Cardiac muscle cell (in vitro differentiated cells and primary cell): ENCODE results near the gene SH3PXD2B. TPM values are rescaled to one million over a fixed set of nuclear protein-coding genes. Genes with fewer than 3 reads are reported as not detected.

ENCODE experiments used
- DNase-seq, 2 donors: peaks; one replicate each; pipeline versions ENCODE4 v3.0.0 to v3.0.0-alpha.2; 2010 to 2017; ENCODE audit warnings: low read depth in 1 of 2, low spot score in 1 of 2
- H3K27ac ChIP-seq: fragments of 200-600 bp; sonication (generic); 2 replicates; pipeline ENCODE4 v1.5.1; 2016
- H3K27me3 ChIP-seq: fragments of 200-600 bp; sonication (generic); 2 replicates; pipeline ENCODE4 v1.6.0; 2016; ENCODE audit warnings: control low read depth
- H3K36me3 ChIP-seq: fragments of 200-600 bp; sonication (generic); 2 replicates; pipeline ENCODE4 v1.5.1; 2016; ENCODE audit warnings: control low read depth
- H3K4me1 ChIP-seq: fragments of 200-600 bp; sonication (generic); 2 replicates; pipeline ENCODE4 v1.8.1; 2017; ENCODE audit warnings: low read depth, mild to moderate bottlenecking, mixed run types
- H3K4me3 ChIP-seq: fragments of 200-600 bp; sonication (generic); 2 replicates; pipeline ENCODE4 v1.5.1; 2016; ENCODE audit warnings: mild to moderate bottlenecking
- H3K9me3 ChIP-seq: fragments of 200-600 bp; sonication (generic); 2 replicates; pipeline ENCODE4 v1.5.1; 2017; ENCODE audit warnings: low read depth, mild to moderate bottlenecking, control low read depth
- polyA plus RNA-seq: library from polyadenylated mRNA; unstranded; fragments of >200 nt; fragmentation: Nextera tagmentation; extraction: Ambion mirVana; gene quantifications from 2 replicates; pipeline ENCODE4 v1.2.1, GENCODE V29; 2016
- total RNA-seq: library from RNA; depleted of rRNA; stranded (reverse); fragments of >200 nt; gene quantifications from 2 replicates; pipeline ENCODE4 v1.2.3, GENCODE V29; 2016
- TF ChIP-seq, protein P1 (sequence below): IDR thresholded peaks from 2 replicates; pipeline ENCODE4 v1.5.1; 2012; ENCODE audit warnings: low read depth, mild to moderate bottlenecking, low read length

The SH3PXD2B gene
- total and polyA plus RNA-seq, 2 experiments from 2014 or later = 13.9 to 27.6 TPM

DNA sequence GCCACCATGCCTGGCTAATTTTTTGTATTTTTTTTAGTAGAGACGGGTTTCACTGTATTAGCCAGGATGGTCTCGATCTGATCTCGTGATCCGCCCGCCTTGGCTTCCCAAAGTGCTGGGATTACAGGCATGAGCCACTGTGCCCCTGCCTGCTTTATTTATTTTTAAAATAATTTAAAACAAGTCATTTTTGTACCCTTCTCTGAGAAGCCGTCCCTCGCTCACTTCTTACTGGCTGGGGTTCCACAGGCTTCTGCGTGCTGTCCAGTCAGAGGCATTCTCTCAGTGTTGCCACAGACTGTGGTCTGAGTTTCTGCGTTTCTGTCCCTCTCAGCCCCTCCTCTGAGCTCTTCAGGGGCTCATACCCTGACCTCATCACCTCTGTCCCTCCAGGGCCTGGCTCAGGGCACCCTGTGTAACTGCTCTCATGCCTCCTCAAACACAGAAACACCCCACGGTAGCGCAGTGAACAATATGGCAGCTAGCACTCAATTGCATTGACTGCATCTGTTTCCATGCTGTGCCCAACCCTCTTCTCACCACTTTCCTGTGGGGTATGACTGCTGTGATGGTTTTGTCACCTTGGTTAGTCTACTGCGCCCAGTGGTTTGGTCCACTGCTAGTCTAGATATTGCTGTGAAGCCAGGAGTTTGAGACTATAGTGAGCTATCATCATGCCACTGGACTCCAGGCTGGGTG, 44.3 kb upstream of the SH3PXD2B start:
- no peaks in the 10 kb centered on the region for H3K9me3 ChIP-seq
- H3K4me3 ChIP-seq = no peak overlapping the region
- H3K36me3 ChIP-seq = no peaks in the 10 kb centered on the region
- TF ChIP-seq, protein P1, sequence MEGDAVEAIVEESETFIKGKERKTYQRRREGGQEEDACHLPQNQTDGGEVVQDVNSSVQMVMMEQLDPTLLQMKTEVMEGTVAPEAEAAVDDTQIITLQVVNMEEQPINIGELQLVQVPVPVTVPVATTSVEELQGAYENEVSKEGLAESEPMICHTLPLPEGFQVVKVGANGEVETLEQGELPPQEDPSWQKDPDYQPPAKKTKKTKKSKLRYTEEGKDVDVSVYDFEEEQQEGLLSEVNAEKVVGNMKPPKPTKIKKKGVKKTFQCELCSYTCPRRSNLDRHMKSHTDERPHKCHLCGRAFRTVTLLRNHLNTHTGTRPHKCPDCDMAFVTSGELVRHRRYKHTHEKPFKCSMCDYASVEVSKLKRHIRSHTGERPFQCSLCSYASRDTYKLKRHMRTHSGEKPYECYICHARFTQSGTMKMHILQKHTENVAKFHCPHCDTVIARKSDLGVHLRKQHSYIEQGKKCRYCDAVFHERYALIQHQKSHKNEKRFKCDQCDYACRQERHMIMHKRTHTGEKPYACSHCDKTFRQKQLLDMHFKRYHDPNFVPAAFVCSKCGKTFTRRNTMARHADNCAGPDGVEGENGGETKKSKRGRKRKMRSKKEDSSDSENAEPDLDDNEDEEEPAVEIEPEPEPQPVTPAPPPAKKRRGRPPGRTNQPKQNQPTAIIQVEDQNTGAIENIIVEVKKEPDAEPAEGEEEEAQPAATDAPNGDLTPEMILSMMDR = no peak
- H3K27ac ChIP-seq = no peak overlapping the region
- no peaks in the 10 kb centered on the region for H3K27me3 ChIP-seq
- no peak for DNase-seq
- no peaks in the 10 kb centered on the region for H3K4me1 ChIP-seq

DNA sequence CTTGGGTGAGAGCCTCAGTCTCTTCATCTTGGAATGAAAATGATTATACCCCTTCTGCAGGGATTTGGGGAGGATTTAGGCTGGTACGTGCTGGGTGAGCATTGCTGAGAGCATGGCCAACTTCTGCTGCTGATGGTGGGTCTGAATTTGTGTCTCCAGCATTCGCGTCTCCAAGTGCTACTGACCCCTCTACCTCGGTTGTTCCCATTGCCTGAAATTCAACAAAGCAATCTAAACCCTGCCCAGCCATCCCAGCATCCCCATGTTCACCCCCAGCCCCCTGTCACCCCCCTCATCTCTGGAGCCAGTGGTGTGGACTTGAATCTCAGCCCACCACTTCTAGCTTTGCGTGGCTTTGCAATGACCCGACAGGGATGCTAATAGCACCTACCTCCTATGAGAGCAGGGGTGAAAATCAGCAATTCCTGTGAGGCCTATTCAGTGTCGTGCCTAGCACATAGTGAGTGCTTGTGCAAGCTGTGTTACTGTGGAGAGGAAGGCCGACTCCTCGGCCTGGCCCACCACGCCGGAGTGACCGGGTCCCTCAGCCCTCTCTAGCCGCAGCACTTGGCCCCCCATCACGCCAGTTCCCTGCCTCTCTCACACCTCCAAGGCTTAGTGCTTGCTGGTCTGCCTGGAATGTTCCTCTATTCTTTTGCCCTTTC, 43.4 kb upstream of the SH3PXD2B start:
- no peak for DNase-seq
- no peaks in the 10 kb centered on the region for H3K9me3 ChIP-seq

DNA sequence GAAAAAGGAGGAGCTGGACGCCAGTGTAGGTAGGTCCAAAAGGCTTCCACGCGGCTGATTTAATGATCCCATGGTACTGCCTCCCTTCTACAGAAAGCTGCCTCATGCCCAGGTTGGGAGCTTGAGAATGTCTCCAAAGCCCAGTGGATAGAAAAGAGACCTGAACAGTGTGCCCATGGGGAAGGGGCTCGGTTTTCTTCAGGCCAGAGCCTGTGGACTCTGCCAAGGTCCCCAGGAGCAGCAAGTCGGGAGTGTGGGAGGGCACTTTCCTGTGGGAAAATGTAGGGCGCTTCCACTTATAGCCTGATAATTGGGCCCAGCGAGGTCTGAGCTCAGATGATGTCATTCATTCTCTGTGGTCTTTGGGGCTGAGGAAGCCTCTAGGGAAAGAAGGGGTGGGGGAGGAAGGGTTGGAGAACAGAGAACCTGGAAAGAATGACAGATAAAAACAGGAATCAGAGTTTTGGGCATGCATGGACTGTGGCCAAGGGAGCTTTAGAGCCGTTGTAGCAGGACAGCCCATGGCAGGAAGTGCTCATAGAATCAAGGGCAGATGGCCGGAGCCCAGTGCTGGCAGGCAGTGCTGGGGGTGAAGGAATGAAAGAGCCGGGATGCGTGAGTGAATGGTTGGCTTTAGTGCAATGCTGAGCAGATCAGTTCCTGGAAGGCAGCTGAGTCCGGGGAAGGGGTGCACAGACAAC, 42.5 kb upstream of the SH3PXD2B start:
- Histone ChIP-seq H3K9me3 (no peaks in the 10 kb centered on the region), H3K27me3 (no peaks in the 10 kb centered on the region), H3K4me3 (no peak overlapping the region), H3K4me1 (no peaks in the 10 kb centered on the region), H3K36me3 (no peaks in the 10 kb centered on the region), H3K27ac (no peak overlapping the region)
- TF ChIP-seq, protein P1 = no peak
- peak in 1 of 2 donors; percentile 94 for DNase-seq

More for the DNA sequence above, 43.4 kb upstream of the SH3PXD2B start:
- TF ChIP-seq, protein P1 = no peak
- Histone ChIP-seq H3K4me1 (no peaks in the 10 kb centered on the region), H3K27me3 (no peaks in the 10 kb centered on the region), H3K36me3 (no peaks in the 10 kb centered on the region), H3K27ac (no peak overlapping the region), H3K4me3 (no peak overlapping the region)

DNA sequence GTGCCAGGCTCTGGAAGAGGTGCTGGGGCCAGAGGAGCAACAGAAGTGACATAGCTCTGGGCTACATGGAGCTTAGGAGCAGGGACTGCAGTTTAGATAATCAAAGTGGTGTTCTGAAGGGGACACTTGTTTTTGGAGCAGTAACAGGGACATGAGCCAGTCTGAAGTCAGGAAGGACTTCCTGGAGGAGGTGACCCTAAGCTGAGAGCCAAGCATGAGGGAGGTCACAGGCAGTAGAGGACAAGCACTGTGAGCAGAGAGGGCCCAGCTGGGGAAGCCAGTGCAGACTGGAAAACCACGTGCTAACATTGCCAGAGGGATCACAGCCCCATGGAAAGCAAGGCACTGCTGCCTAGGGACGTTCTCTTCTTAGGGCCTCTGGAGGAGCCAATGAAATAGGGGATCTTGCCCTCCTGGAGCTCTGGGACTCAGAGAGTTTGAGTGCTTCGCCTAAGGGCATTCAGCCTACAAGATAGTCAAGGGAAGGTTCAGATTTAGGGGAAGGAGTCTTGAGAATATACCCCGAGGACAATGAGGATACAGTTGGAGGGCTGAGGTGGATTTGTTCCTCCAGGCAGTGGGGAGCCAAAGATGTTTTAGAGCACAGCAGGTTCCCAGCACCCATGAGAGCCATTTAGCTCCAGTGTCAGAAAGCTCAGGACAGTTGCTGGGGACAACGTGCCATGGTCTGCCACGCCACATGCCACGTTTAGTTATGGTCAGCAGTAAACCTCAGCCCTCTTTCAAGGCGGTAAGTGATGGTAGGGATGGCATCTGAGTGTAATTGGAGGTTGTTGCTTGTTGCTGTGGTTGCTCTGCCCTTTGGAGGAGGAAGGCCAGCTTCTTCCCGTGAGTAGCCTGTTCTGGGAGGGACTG, 40.5 kb upstream of the SH3PXD2B start:
- no peak for DNase-seq
- H3K27me3 ChIP-seq = no peaks in the 10 kb centered on the region
- TF ChIP-seq, protein P1 = no peak
- H3K27ac ChIP-seq = no peak overlapping the region
- no peaks in the 10 kb centered on the region for H3K4me1 ChIP-seq
- H3K36me3 ChIP-seq = no peaks in the 10 kb centered on the region
- no peak overlapping the region for H3K4me3 ChIP-seq
- no peaks in the 10 kb centered on the region for H3K9me3 ChIP-seq

DNA sequence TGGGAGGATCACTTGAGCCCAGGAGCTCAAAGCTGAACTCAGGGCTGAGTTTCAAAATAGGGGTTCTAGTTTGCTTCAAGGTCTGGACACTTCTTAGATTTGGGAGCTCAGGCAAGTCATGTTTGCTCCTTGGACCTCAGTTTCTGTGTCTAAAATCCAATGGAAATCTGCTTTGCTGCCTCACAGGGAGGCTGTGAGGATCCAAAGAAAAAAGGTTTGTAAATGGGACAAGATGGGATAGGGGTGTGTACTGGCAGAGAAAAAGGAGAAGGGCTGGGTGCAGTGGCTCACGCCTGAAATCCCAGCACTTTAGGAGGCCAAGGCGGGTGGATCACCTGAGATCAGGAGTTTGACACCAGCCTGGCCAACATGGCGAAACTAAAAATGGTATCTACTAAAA, 39.6 kb upstream of the SH3PXD2B start:
- no peaks in the 10 kb centered on the region for H3K9me3 ChIP-seq
- H3K36me3 ChIP-seq = no peaks in the 10 kb centered on the region
- H3K27ac ChIP-seq = no peak overlapping the region
- no peaks in the 10 kb centered on the region for H3K4me1 ChIP-seq
- no peak for DNase-seq
- no peak overlapping the region for H3K4me3 ChIP-seq
- TF ChIP-seq, protein P1 = no peak
- H3K27me3 ChIP-seq = no peaks in the 10 kb centered on the region
